SK-N-SH (cell line): Measurements from ENCODE around the gene PLEKHG3.

Experiments used
- CTCF ChIP-seq: fragments of 200-600 bp; sonication (generic); IDR thresholded peaks from 2 replicates; pipeline ENCODE4 v1.6.1; 2017; ENCODE audit warnings: antibody characterized with exemption, mild to moderate bottlenecking, moderate library complexity
- EZH2phosphoT487 ChIP-seq: fragments of 200-600 bp; sonication (generic); IDR thresholded peaks from 2 replicates; pipeline ENCODE4 v1.6.1; 2017; ENCODE audit warnings: low read depth, mixed run types, mild to moderate bottlenecking, antibody characterized with exemption, moderate library complexity, borderline replicate concordance
- GABPA ChIP-seq: IDR thresholded peaks from 2 replicates; pipeline ENCODE4 v1.4.0; 2012; ENCODE audit warnings: low read depth, mild to moderate bottlenecking
- MXI1 ChIP-seq: IDR thresholded peaks from 2 replicates; pipeline ENCODE4 v1.6.1; 2012; ENCODE audit warnings: mild to moderate bottlenecking, low read depth, low read length, improper control_type of control experiment
- POLR2AphosphoS5 ChIP-seq: IDR thresholded peaks from 2 replicates; pipeline ENCODE4 v1.6.1; 2012; ENCODE audit warnings: low read depth, low read length
- RAD21 ChIP-seq: IDR thresholded peaks from 2 replicates; pipeline ENCODE4 v1.6.1; 2012; ENCODE audit warnings: mild to moderate bottlenecking, low read length
- TAF1 ChIP-seq: IDR thresholded peaks from 2 replicates; pipeline ENCODE4 v1.6.1; 2012; ENCODE audit warnings: low read depth, mild to moderate bottlenecking, low read length, moderate library complexity, borderline replicate concordance
- USF1 ChIP-seq: IDR thresholded peaks from 2 replicates; pipeline ENCODE4 v1.4.0; 2012; ENCODE audit warnings: low read depth, borderline replicate concordance
- YY1 ChIP-seq: IDR thresholded peaks from 2 replicates; pipeline ENCODE4 v1.4.0; 2012; ENCODE audit warnings: low read depth, mild to moderate bottlenecking

DNA sequence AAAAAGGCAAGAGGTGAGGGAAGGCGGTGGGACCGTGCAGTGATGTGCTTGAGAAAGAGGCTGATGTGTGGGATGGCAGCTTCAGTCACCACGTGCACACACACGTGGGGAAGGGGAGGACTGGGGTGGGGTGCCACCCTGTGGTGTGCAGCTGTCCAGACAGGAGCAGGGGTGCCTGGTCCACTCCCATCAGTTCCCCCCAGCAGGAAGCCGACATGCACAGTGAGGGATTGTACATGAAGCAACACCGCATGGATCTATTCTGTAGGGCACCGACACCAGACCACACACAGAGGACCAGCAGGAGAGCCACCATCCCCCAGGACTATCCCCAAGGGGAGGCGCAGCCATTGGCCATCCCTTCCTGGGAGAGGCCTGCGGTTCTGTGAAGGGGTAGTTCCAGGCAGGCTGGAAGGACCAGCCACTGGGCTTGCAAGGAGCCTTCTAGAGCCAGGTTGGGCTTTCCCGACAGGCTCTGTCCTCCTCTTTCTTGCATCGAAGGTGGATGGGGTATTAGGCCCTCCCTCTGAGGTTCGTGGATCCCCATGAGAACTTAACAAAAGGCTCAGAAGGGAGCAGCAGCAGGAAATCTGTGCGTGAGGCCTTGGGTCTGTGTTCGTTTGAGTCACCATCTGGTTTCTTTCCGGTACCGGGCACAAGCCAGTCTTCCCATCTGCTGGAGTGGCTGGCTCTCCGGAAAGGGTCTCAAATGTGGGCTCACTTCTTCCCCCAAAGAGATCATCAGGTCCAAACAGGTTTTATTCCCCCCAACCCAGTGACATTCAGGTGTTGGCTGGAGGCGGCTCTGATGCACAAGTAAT is 59.8 kb downstream of the PLEKHG3 start:
- TF ChIP-seq RAD21 (peak; percentile 31), TAF1 (no peak), CTCF (peak; percentile 9; the same call in 1 of the 2 replicates), YY1 (no peak), POLR2AphosphoS5 (no peak), MXI1 (no peak), USF1 (no peak), EZH2phosphoT487 (no peak), GABPA (no peak)
